Measurements from ENCODE around the gene PNPLA2. TPM values are rescaled to one million over a fixed set of nuclear protein-coding genes. Genes with fewer than 3 reads are reported as not detected.
A peak's percentile ranks its signal among the peaks of the same experiment; 100 is the strongest.

The PNPLA2 gene
- total RNA-seq, 1 donor from 2014 or later, result 159 TPM

DNA sequence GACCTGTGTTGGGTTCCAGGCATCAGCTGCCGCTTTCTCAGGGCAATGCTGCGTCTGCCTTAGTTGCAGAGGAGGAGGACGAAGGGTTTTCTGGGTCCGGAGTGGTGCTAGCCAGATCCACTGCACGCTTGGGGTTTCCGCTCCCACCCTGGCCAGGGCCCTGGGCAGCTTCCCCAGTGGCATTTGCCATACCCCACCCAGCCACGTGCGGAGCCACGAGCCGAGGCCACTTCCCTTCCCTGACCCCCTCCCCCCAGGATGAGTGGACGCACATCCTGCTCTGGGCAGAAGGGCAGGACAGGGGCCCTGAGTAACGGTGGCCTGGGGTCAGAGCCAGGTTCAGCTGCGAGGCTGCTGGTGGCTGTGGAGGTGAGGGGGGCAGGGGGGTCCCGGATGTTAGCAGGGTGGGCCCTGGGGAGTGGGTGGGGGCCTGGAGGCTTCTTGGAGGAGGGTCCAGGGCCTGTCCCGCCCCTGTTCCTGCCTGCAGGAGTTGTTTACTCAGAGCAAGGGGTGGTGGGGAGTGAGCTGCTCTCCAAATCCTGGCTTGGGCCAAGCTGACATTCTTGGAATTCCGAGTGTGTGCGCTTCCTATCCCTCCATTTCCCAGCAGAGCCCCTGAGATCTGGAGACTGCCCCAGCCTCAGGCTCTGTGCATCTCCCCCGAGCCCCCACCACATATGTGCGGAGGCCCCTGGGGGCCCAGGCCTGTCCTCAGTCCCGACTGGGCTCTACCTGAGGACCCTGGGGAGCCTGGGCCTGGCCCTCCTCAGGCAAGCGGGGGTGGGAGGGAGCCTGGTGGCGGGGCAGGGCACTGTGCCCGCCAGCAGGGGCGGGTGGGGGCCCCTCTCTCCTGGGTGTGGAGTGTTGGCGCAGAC is 25.3 kb downstream of the PNPLA2 start:
- DNase-seq (ENCODE audit: low spot score), result peak; percentile 89

DNA sequence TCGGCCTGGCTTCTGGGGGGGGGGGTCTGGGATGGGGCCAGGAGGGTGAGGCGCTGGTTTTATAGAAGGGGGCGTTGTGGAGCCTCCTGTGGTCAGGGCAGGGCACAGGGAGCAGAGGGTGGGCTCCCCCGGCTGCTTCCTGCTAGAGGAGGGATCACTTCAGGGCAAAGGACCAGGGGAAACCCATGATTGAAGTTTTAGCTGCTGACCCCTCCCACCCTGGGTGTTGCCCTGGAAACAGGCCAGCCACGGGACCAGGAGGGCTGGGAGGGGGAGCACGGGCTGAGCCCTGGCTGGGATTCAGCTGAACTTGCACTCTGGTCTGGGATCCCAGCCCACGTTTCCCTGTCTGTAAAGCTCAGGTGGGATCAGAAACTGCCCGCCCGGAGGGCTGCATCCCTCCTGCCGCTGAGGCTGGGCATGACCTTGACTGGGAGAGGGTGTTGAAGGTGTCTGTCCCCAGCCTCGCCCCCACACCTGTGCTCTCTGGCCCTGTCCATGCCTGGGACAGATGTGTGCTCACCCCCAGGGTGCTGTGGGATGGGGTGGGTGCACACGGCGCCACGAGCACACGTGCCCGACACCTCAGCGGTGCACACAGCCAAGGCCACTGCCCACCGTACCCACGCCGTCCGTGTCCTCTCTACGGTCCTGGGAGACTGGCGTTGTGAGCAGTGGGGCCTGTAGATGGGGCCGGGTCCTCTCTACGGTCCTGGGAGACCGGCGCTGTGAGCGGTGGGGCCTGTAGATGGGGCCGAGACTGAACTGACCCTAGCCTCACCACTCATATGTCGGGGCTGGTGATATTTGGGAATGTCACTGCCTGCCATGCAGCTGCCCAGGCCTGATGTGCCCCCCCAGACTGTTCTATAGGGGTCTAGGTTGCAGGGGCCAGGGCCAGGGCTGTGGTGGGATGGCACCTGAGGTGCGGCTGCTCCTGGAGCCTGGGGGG is 26.3 kb downstream of the PNPLA2 start:
- peak; percentile 80 for DNase-seq (ENCODE audit: low spot score)

DNA sequence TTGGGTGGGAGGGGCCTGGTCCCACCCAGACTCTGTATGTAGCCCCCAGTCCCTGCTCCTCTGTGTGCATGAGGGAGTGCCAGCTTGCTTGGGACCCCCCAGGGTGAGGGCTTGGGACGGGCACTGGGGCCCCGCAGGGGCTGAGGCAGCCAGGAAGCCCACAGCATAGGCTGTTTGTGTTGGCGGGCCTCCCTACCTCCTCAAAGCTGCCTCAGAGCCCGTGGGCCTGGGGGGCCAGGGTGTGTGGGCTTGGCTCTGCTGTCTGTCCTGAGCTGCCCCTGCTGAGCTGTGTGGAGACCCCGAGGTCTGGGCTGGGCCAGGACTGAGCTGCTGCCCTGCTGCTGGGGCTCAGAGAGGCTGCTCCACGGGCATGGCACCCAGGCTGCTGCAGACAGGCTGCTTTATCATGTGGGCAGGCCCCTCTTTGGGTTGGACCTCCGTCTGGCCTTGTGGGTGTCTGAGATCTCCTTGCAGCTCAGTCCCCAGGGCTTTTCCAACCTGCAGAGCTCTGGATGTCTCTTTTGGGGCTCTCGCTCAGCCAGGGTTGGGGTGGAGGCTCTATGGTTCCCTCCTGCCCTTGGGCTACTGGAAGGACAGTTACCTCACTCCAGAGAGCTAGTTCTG is 27.3 kb downstream of the PNPLA2 start:
- DNase-seq (ENCODE audit: low spot score), result no peak

- no peak for DNase-seq (ENCODE audit: low spot score)
Measured at GRCh38 chr11:846496-847098, 27.9 kb downstream of the PNPLA2 start.

DNA sequence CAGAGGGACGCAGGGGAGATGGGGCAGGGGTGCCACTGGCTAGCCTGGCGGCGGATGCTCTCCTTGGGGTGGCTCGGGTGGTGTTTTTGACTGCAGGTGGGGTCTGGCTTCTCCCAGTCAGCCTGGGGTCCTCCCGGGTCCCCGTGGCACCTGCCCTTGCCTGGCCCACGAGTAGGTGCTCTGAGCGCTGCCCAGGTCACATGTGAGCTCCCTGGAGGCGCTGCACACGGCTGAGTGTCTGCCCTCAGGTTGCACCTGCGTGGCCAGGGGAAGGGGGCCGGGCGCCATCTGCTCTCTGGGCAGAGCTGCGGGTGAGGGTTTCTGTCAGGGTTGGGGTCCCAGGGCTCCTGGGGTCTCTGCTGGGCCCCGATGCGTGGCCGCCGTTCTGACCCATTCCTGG is 29.2 kb downstream of the PNPLA2 start:
- DNase-seq (ENCODE audit: low spot score), result no peak

DNA sequence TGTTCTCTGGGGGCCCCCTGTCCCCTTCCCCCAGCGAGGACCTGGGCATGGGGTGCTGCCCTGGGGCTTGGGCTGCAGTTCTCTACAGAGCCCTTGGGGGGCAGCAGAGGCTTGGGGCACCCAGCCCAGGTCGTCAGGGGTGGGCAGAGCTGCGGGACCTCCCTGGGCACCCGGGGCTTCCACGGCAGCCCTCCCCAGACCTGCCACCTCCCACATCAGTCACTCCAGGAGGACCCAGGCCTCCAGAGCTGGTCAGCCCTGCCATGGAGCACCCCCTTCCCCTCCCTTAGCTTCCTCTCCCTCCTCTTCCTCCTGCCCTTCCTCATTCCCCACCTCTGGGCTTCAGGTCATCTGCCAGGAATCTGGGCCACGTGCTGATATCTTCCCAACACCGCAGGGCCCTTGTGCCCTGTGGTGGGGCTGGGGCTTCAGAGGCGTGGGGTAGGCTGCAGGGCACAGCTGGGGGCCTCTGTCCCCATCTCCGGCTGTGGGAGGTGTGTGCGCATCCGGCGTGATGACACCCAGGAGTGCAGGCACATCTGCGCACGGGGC is 29.7 kb downstream of the PNPLA2 start:
- no peak for DNase-seq (ENCODE audit: low spot score)

DNA sequence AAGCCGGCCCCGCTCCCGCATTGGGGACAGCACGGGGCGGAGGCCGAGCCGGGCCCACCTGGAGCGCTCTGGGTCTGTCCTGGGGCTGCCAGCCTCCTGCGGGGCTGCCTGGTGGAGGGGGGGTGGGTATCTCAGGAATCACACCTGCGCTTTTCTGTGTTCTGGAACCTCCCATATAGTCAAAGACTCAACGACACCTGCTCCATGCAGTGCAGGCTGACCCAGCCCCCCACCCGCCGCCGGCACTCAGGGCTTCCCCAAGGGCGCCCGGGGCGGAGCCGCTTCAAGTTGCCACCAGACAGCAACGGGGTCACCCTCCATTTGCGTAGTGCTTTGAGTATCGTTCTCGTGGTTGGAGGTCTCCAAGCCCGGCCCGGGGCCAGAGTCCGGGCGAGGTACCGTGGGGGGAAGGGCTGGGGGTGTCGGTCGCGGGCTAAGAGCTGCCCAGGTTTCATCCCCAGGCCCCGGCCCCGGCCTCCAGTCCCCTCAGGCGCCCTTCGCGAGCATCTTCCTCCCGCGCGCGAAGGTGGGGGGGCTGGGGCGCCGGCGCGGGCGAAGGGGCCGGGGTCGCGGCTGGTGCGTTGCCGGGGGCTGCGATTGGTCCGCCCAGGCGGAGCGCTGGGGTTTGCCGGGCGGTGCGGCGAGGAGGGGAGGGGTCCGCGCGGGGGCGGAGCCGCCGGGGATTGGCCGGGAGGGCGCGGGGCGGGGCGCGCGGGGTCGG is 30.6 kb downstream of the PNPLA2 start:
- DNase-seq (ENCODE audit: low spot score), result no peak

DNA sequence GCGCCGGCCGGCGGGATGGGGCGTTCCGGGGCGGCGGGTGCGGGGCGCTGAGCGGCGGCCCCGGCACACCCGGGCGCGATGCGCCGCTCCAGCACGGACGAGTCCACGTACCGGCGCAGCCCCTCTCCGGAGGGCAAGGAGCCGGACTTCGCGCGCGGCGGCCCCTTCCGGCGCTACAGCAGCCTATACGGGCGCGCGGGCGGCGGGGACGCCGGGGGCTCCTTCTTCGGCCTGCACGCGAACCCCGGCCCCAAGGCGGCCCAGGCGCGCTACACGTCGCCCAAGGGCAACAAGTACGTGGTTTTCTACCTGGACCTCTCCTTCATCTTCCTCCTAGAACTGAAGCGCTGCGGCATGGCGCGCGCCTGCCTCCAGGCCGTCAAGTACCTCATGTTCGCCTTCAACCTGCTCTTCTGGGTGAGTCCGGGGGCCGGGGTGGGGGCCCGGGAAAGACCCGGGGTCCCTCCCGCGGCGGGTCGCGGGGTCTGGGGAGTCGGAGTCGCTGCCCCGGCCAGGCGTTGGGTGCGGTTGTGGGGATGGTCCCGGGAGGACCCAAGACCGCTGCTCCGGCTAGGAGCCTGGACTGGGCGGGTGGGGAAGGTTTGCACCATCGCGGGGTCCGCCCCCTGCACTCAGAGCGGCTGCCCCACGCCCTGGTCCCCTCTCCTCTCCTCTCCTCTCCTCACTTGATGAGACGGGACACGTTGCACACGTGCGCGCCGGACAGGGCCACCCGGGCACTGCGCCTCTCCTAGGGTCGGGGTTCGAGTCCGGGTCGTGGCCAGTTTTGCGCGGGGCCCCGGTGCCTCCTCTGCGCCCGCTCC is 31.4 kb downstream of the PNPLA2 start:
- DNase-seq (ENCODE audit: low spot score), result no peak

- no peak for DNase-seq (ENCODE audit: low spot score)
Measured at GRCh38 chr11:850775-851763, 32.4 kb downstream of the PNPLA2 start.

DNA sequence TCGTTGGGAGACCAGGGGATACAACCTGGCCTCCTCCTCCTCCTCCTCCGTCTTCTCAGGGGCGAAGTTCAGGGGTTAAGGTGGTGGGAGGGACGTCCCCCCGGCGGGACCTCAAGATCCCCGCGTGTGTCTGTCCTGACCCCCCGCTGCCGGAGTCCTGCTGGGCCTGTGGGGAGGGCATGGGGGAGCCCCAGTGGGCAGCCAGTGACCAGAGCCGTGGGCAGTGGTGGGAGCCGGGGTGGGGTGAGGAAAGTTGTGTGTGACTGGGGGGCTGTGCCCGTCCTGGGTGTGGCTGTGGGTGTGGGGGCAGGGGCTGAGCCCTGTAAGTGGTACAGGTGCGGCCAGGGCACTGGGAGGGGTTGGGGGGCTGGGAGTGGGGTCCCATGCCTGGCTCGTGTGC is 34.0 kb downstream of the PNPLA2 start:
- DNase-seq (ENCODE audit: low spot score), result no peak

GRCh38 chr11:853682-854448 is 35.2 kb downstream of the PNPLA2 start:
- no peak for DNase-seq (ENCODE audit: low spot score)

DNA sequence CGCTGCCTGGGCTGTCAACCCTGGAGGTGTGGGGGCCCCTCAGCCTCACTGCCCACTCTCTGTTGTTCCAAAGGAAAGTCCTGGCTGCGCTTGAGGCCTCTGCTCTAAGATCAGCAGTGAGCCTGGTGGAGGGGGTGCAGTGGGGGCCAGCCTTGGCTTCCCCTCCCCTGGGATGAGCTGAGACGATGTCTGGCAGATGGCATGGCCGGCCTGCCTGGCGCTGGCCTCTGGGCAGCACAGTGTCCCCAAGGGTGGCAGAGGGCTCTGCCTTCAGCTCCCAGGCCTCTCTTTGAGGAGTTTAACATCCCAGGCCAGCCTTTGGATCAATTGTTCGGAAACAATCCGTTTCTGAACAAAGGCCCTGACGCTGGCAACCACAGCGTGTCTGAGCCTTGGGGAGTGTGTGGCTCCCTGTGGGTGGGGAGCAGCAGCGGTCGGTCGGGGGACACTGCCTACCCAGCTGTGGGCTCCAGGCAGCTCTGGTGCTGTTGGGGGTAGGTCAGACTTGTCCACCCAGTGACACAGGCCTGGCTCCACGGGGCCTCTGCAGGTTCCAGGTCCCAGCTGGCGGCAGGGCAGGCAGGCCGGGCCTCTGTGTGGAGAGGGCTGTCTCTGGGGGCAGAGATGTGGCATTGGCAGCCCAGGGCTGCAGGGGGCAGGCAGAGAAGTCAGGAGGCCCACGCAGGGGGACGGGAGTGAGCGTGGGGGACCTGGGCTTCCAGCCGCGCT is 36.1 kb downstream of the PNPLA2 start:
- DNase-seq (ENCODE audit: low spot score), result no peak

GRCh38 chr11:855330-855674 is 36.6 kb downstream of the PNPLA2 start:
- no peak for DNase-seq (ENCODE audit: low spot score)

GRCh38 chr11:855796-856195 is 37.1 kb downstream of the PNPLA2 start:
- no peak for DNase-seq (ENCODE audit: low spot score)

GRCh38 chr11:856397-856796 is 37.7 kb downstream of the PNPLA2 start:
- DNase-seq (ENCODE audit: low spot score), result no peak

DNA sequence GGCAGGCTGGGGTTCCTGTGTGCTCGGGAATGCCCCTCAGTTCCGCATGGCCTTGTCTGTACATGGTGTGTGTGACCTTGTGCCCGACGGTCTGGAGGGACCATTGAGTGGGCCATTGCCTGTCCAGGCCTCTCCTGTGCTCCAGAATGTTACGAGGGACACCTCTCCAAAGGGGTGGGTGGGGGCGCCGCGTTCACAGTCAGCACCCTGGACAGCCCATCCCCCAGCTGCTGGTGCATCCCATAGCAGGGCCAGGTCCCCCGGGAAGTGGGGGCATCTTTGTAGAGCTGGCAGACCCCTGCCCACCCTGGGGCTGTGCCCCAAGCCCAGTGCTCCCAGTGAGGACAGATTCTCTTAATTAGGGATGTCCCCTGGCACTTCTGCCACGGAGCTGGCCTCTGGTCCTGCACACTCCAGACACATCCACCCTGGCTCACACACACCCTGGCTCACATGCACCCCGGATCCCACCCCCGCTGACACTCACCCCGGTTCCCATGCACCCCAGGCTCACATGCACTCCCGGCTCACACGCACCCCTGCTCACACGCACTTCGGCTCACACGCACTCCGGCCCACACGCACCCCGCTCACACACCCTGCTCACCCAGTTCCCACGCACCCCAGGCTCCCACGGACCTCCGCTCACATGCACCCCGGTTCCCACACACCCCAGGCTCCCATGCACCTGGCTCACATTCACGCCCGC is 39.5 kb downstream of the PNPLA2 start:
- no peak for DNase-seq (ENCODE audit: low spot score)
